Mononuclear cell (primary cell): ENCODE data around the gene ANKRD45. TPM values are rescaled to one million over a fixed set of nuclear protein-coding genes. Genes with fewer than 3 reads are reported as not detected.
"Not testable (repeated sequence)": the region's sequence is repeated elsewhere in the genome, so short reads cannot be mapped to it uniquely, and the experiment has no call there.

Experiments
- H3K27me3 ChIP-seq: 2 replicates; pipeline ENCODE4 v1.6.0; 2011; ENCODE audit warnings: low read length, control low read depth; ENCODE audit not compliant: insufficient read depth
- H3K4me1 ChIP-seq: 2 replicates; pipeline ENCODE4 v1.5.1; 2011; ENCODE audit warnings: mild to moderate bottlenecking, low read length, control low read depth; ENCODE audit not compliant: insufficient read depth
- H3K4me3 ChIP-seq: 2 replicates; pipeline ENCODE4 v1.5.1; 2011; ENCODE audit warnings: mild to moderate bottlenecking, low read length, moderate library complexity
- H3K9me3 ChIP-seq: 2 replicates; pipeline ENCODE4 v1.5.1; 2011; ENCODE audit warnings: low read depth, mild to moderate bottlenecking, control low read depth, low read length
- total RNA-seq: library from RNA; depleted of rRNA; stranded (reverse); fragments of >200 nt; gene quantifications from one replicate; pipeline ENCODE4 v1.2.3, GENCODE V29; 2012

Gene ANKRD45
- total RNA-seq, 1 donor: 0.10 TPM

GRCh38 chr1:173568483-173568882 is 101.2 kb downstream of the ANKRD45 start:
- no peaks in the 10 kb centered on the region for H3K4me1 ChIP-seq
- H3K27me3 ChIP-seq: peaks cover 2% of the 10 kb centered on the region
- no peak overlapping the region for H3K4me3 ChIP-seq
- no peaks in the 10 kb centered on the region for H3K9me3 ChIP-seq

DNA sequence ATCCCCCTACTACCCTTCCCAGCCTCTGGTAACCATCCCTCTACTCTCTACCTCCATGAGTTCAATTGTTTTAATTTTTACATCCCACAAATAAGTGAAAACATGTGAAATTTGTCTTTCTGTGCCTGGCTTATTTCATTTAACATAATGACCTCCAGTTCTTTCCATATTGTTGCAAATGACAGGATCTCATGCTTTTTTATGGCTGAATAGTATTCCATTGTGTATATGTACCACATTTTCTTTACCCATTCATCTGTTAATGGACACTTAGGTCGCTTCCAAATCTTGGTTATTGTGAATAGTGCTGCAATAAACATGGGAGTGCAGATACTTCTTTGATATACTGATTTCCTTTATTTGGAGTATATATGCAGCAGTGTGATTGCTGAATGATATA is 105.8 kb downstream of the ANKRD45 start:
- not testable (repeated sequence) for H3K4me3 ChIP-seq, H3K9me3 ChIP-seq, H3K27me3 ChIP-seq, H3K4me1 ChIP-seq

GRCh38 chr1:173562813-173563212 is 106.8 kb downstream of the ANKRD45 start:
- H3K4me3 ChIP-seq: no peak overlapping the region
- peaks cover 2% of the 10 kb centered on the region for H3K27me3 ChIP-seq
- H3K9me3 ChIP-seq: no peaks in the 10 kb centered on the region
- no peaks in the 10 kb centered on the region for H3K4me1 ChIP-seq

DNA sequence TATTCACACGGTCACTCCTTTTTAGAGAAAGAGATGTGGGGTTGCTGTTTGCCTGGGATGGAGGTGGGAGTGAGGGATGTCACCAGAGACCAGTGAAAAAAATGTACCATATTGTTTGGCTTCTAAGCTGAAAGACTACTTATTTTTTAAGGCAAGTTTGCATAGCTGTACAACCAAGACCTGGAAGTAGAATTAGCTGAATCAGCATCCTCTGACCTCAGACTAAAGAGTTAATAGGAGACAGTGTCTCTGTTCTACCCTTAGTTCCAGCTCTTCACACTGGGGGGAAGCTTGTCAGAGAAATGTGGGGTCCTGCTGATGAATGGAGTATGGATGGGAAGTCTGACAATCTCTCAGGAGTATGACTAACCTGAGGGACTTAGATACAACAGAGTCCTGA is 108.4 kb downstream of the ANKRD45 start:
- Histone ChIP-seq H3K9me3 (no peaks in the 10 kb centered on the region), H3K4me1 (no peaks in the 10 kb centered on the region), H3K4me3 (no peak overlapping the region), H3K27me3 (no peaks in the 10 kb centered on the region)

- H3K9me3 ChIP-seq: no peaks in the 10 kb centered on the region
- no peaks in the 10 kb centered on the region for H3K27me3 ChIP-seq
- H3K4me3 ChIP-seq: no peak overlapping the region
- H3K4me1 ChIP-seq: no peaks in the 10 kb centered on the region
Measured at GRCh38 chr1:173560285-173560880, 109.3 kb downstream of the ANKRD45 start.

Other genes with a start within 250 kb of the ANKRD45 start
- gene PRDX6, start 192.5 kb downstream of the ANKRD45 start, total RNA-seq: 99.4 TPM
- not detected for gene SLC9C2, start 66.8 kb downstream of the ANKRD45 start, total RNA-seq
- gene TEX50, start 34.5 kb downstream of the ANKRD45 start, total RNA-seq: not detected
- 31.8 TPM for gene KLHL20, start 45.1 kb upstream of the ANKRD45 start, total RNA-seq
- gene DARS2, start 154.8 kb upstream of the ANKRD45 start, total RNA-seq: 2.4 TPM
- 5.2 TPM for gene CENPL, start 155.0 kb upstream of the ANKRD45 start, total RNA-seq
- 745 TPM for gene GAS5, start 198.1 kb upstream of the ANKRD45 start, total RNA-seq
- 13.4 TPM for gene ZBTB37, start 198.5 kb upstream of the ANKRD45 start, total RNA-seq
- 0.10 TPM for gene SERPINC1, start 247.5 kb upstream of the ANKRD45 start, total RNA-seq